Endothelial cell of umbilical vein (primary cell): ENCODE data around the gene RNF126. TPM values are rescaled to one million over a fixed set of nuclear protein-coding genes. Genes with fewer than 3 reads are reported as not detected.

Experiments
- BruUV-seq: library from RNA; stranded (reverse); fragments of 400-500 nt; replicated peaks from 2 replicates; lab custom pipeline; 2021; lab: Mats Ljungman, UMichigan
- CTCF ChIA-PET: fragments of 300-600, 350-600 bp; sonication (Branson Sonifier 250); formaldehyde crosslinking; loops from one replicate; lab custom pipeline; 2021; ENCODE audit warnings: antibody characterized with exemption, inconsistent platforms; lab: Charles Lee
- POLR2A ChIA-PET: fragments of 300-600, 350-600 bp; sonication (Branson Sonifier 250); formaldehyde crosslinking; loops from one replicate; lab custom pipeline; 2021; ENCODE audit warnings: antibody characterized with exemption, inconsistent platforms; lab: Charles Lee
- DNase-seq: peaks from one replicate; pipeline ENCODE4 v3.0.0-alpha.2; 2011; ENCODE audit warnings: low read depth, low spot score
- FAIRE-seq: peaks from 2 replicates; lab custom pipeline; 2011; peaks lifted over from hg19 to GRCh38; lab: Jason Lieb, UNC
- H2AFZ ChIP-seq: 2 replicates; pipeline ENCODE4 v1.6.0; 2012; ENCODE audit warnings: low read depth, low read length, control low read depth, inconsistent platforms
- H3K27ac ChIP-seq: 2 replicates; pipeline ENCODE4 v1.5.1; 2011; ENCODE audit warnings: low read depth, mild to moderate bottlenecking, control low read depth, low read length, moderate library complexity; ENCODE audit not compliant: insufficient read depth
- H3K27me3 ChIP-seq, 2 experiments: 2 replicates each; pipeline versions ENCODE4 v1.6.0 to v1.6.1; 2011; ENCODE audit warnings: low read length in 2 of 2, mixed read lengths in 1 of 2; ENCODE audit not compliant: control insufficient read depth in 2 of 2, insufficient read depth in 2 of 2
- H3K36me3 ChIP-seq, 2 experiments: 2 replicates in 1 of 2; 3 replicates in 1 of 2; pipeline ENCODE4 v1.5.1; 2011; ENCODE audit warnings: low read length in 2 of 2, mild to moderate bottlenecking in 1 of 2, moderate library complexity in 1 of 2; ENCODE audit not compliant: control insufficient read depth in 2 of 2, insufficient read depth in 2 of 2; ENCODE audit errors: extremely low read depth in 1 of 2
- H3K4me1 ChIP-seq: 3 replicates; pipeline ENCODE4 v1.5.1; 2011; ENCODE audit warnings: mild to moderate bottlenecking, low read length; ENCODE audit not compliant: control insufficient read depth, insufficient read depth; ENCODE audit errors: extremely low read depth
- H3K4me2 ChIP-seq: 2 replicates; pipeline ENCODE4 v1.6.1; 2011; ENCODE audit warnings: low read length, control low read depth, mixed read lengths; ENCODE audit not compliant: insufficient read depth
- H3K4me3 ChIP-seq, 3 experiments: fragments of 200-600 bp in 1 of 3; sonication (generic), shearing (Covaris generic) in 1 of 3; replicated peaks in 1 of 3; 2 replicates each; pipeline ENCODE4 v1.5.1; 2011 to 2016; ENCODE audit warnings: control low read depth in 3 of 3, low read length in 3 of 3, mild to moderate bottlenecking in 2 of 3, inconsistent platforms in 1 of 3, low read depth in 1 of 3, moderate library complexity in 1 of 3; ENCODE audit not compliant: insufficient read depth in 1 of 3
- H3K79me2 ChIP-seq: 2 replicates; pipeline ENCODE4 v1.6.0; 2012; ENCODE audit warnings: low read length, inconsistent platforms; ENCODE audit not compliant: control insufficient read depth, insufficient read depth
- H3K9ac ChIP-seq: replicated peaks from 2 replicates; pipeline ENCODE3; 2011; ENCODE audit warnings: low read length, control low read depth; ENCODE audit not compliant: insufficient read depth; ENCODE audit errors: extremely low read depth
- H3K9me1 ChIP-seq: replicated peaks from 3 replicates; pipeline ENCODE4 v1.6.0; 2011; ENCODE audit warnings: mild to moderate bottlenecking, low read length; ENCODE audit not compliant: control insufficient read depth, insufficient read depth; ENCODE audit errors: extremely low read depth
- H3K9me3 ChIP-seq: replicated peaks from 2 replicates; pipeline ENCODE4 v1.5.1; 2012; ENCODE audit warnings: low read length, inconsistent platforms; ENCODE audit not compliant: control insufficient read depth, insufficient read depth
- H4K20me1 ChIP-seq: replicated peaks from 2 replicates; pipeline ENCODE3; 2011; ENCODE audit warnings: mild to moderate bottlenecking, low read length; ENCODE audit not compliant: control insufficient read depth, insufficient read depth; ENCODE audit errors: extremely low read depth
- CTCF ChIP-seq, 2 donors: IDR thresholded peaks; 1 replicate in 1 of 2; 2 replicates in 1 of 2; pipeline ENCODE4 v1.5.1; 2011; ENCODE audit warnings: low read length in 2 of 2, mild to moderate bottlenecking in 2 of 2, moderate library complexity in 2 of 2, control low read depth in 1 of 2, inconsistent platforms in 1 of 2, low read depth in 1 of 2; ENCODE audit not compliant: insufficient read depth in 1 of 2; ENCODE audit errors: extremely low read depth in 1 of 2
- EZH2 ChIP-seq: IDR thresholded peaks from 2 replicates; pipeline ENCODE4 v1.6.1; 2012; ENCODE audit warnings: borderline replicate concordance, low read depth, mild to moderate bottlenecking, moderate library complexity, low read length, inconsistent platforms; ENCODE audit not compliant: severe bottlenecking
- FOS ChIP-seq: IDR thresholded peaks from 2 replicates; pipeline ENCODE4 v1.6.1; 2011; ENCODE audit warnings: mild to moderate bottlenecking, low read length, moderate library complexity, borderline replicate concordance; ENCODE audit not compliant: insufficient read depth
- GATA2 ChIP-seq: IDR thresholded peaks from 2 replicates; pipeline ENCODE4 v1.7.0; 2011; ENCODE audit warnings: low read depth, mild to moderate bottlenecking, moderate library complexity, mixed read lengths, low read length; ENCODE audit not compliant: insufficient read length, insufficient read depth
- JUN ChIP-seq: IDR thresholded peaks from 2 replicates; pipeline ENCODE4 v1.6.1; 2011; ENCODE audit warnings: borderline replicate concordance, low read depth; ENCODE audit not compliant: insufficient read length, insufficient read depth
- MAX ChIP-seq: IDR thresholded peaks from 2 replicates; pipeline ENCODE4 v1.6.1; 2011; ENCODE audit not compliant: insufficient read depth, insufficient read length
- MYC ChIP-seq: IDR thresholded peaks from one replicate; pipeline ENCODE4 v1.6.1; 2011; ENCODE audit warnings: mild to moderate bottlenecking, low read depth, low read length
- POLR2A ChIP-seq: IDR thresholded peaks from 2 replicates; pipeline ENCODE4 v1.6.1; 2012; ENCODE audit warnings: low read depth, mild to moderate bottlenecking, control low read depth, low read length
- POLR2AphosphoS5 ChIP-seq: IDR thresholded peaks from 2 replicates; pipeline ENCODE4 v1.6.1; 2012; ENCODE audit warnings: low read depth, mild to moderate bottlenecking, control low read depth, low read length, moderate library complexity; ENCODE audit not compliant: insufficient read depth
- dilution Hi-C: fragments of 300-500 bp; cut with MboI; formaldehyde crosslinking; loops from one replicate; pipeline ENCODE4 v1.15.0; 2019; ENCODE audit warnings: low sequenced_read_pairs; ENCODE audit not compliant: extremely low pct_ligation_motif_present
- intact Hi-C: fragments of 100-400 bp; cut with micrococcal nuclease; formaldehyde crosslinking; loops from one replicate; pipeline ENCODE4 v1.10.0; 2022
- polyA plus RNA-seq, 4 experiments: library from polyadenylated mRNA; depleted of rRNA in 3 of 4; stranded (reverse) in 3 of 4; unstranded in 1 of 4; fragments of >200 nt; gene quantifications; 2 replicates each; pipeline versions ENCODE4 v1.2.1 to v1.2.3, GENCODE V29; 2011 to 2012; ENCODE audit warnings: missing spikeins in 1 of 4
- total RNA-seq: library from RNA; stranded (reverse); gene quantifications from 2 replicates; pipeline ENCODE4 v1.2.3, GENCODE V29; 2021

Gene RNF126
- total and polyA plus RNA-seq, 2 donors (not counting 3 experiments of a cell fraction or from before 2014, with no cell fraction given): 19.2 to 61.3 TPM

- POLR2A ChIA-PET: no interaction called here
- H3K9ac ChIP-seq: no peak overlapping the region
- intact Hi-C loops: no loop called here
These were observed 5.4 kb downstream of the RNF126 start for GRCh38 chr19:657611-658010.

More at GRCh38 chr19:657611-658010, 5.4 kb downstream of the RNF126 start:
- Histone ChIP-seq H3K4me2 (no peak overlapping the region), H3K36me3 (peaks cover 0 to 11% of the 10 kb centered on the region in 2 experiments), H3K4me3 (no peak overlapping the region), H3K27me3 (no peaks in the 10 kb centered on the region), H3K9me1 (no peaks in the 10 kb centered on the region), H3K9me3 (no peaks in the 10 kb centered on the region), H2AFZ (no peak overlapping the region), H3K27ac (no peak overlapping the region), H4K20me1 (no peaks in the 10 kb centered on the region), H3K4me1 (peaks cover 14% of the 10 kb centered on the region), H3K79me2 (peaks cover 97% of the 10 kb centered on the region)
- BruUV-seq: no TSS peak
- CTCF ChIA-PET: no interaction called here
- dilution Hi-C loops: no loop called here
- DNase-seq (no peak), FAIRE-seq (no peak)
- TF ChIP-seq POLR2AphosphoS5: no peak
- TF ChIP-seq JUN: no peak
- TF ChIP-seq POLR2A: no peak
- TF ChIP-seq FOS: no peak
- TF ChIP-seq GATA2: no peak
- TF ChIP-seq EZH2: no peak
- TF ChIP-seq MYC: no peak
- no peak for TF ChIP-seq MAX
- TF ChIP-seq CTCF (IDR thresholded peaks at IDR 0.05; ENCODE audit: extremely low read depth in 1 of 2, insufficient read depth in 1 of 2, low read depth in 1 of 2, low read length in 2 of 2): no peak
